ENCODE measurements around the gene ATP6V1G3.

ATP6V1G3 gene

GRCh38 chr1:198542632-198543031, 2.2 kb upstream of the ATP6V1G3 start:
- Histone ChIP-seq H3K4me3 (ENCODE audit: low read length, poor library complexity, severe bottlenecking) (no peak overlapping the region), H4K20me1 (ENCODE audit: insufficient read depth, low read length, poor library complexity, severe bottlenecking) (no peaks in the 10 kb centered on the region), H3K9me3 (ENCODE audit: insufficient read depth, low read depth, low read length) (no peaks in the 10 kb centered on the region), H3K4me1 (ENCODE audit: insufficient read depth, low read length, poor library complexity, severe bottlenecking) (peaks cover 30% of the 10 kb centered on the region), H3K36me3 (ENCODE audit: insufficient read depth, low read length) (no peaks in the 10 kb centered on the region), H3K79me2 (ENCODE audit: insufficient read depth, low read length) (no peaks in the 10 kb centered on the region), H3K4me2 (ENCODE audit: low read depth, low read length, poor library complexity, severe bottlenecking) (no peak overlapping the region), H3F3A (ENCODE audit: low read depth) (no peaks in the 10 kb centered on the region), H3K9me2 (replicated peaks; ENCODE audit: low read depth, low read length) (no peaks in the 10 kb centered on the region), H2AFZ (ENCODE audit: low read length) (no peak overlapping the region), H3K27me3 (ENCODE audit: insufficient read depth, low read length, poor library complexity, severe bottlenecking) (no peaks in the 10 kb centered on the region), H3K9ac (ENCODE audit: low read depth, low read length, poor library complexity, severe bottlenecking) (no peak overlapping the region)
- TF ChIP-seq CTCF (conservative IDR thresholded peaks at IDR 0.05; ENCODE audit: low read length) (no peak), EZH2phosphoT487 (IDR thresholded peaks at IDR 0.05; ENCODE audit: borderline replicate concordance) (no peak)

- H3K4me2 ChIP-seq (ENCODE audit: low read depth, low read length, poor library complexity, severe bottlenecking) = no peak overlapping the region
- no peaks in the 10 kb centered on the region for H3K9me2 ChIP-seq (replicated peaks; ENCODE audit: low read depth, low read length)
- H3K9me3 ChIP-seq (ENCODE audit: insufficient read depth, low read depth, low read length) = no peaks in the 10 kb centered on the region
- no peaks in the 10 kb centered on the region for H3K79me2 ChIP-seq (ENCODE audit: insufficient read depth, low read length)
- peaks cover 34% of the 10 kb centered on the region for H3K4me1 ChIP-seq (ENCODE audit: insufficient read depth, low read length, poor library complexity, severe bottlenecking)
- no peaks in the 10 kb centered on the region for H4K20me1 ChIP-seq (ENCODE audit: insufficient read depth, low read length, poor library complexity, severe bottlenecking)
- no peak overlapping the region for H3K9ac ChIP-seq (ENCODE audit: low read depth, low read length, poor library complexity, severe bottlenecking)
- no peaks in the 10 kb centered on the region for H3K27me3 ChIP-seq (ENCODE audit: insufficient read depth, low read length, poor library complexity, severe bottlenecking)
- H2AFZ ChIP-seq (ENCODE audit: low read length) = no peak overlapping the region
- no peak overlapping the region for H3K4me3 ChIP-seq (ENCODE audit: low read length, poor library complexity, severe bottlenecking)
- no peaks in the 10 kb centered on the region for H3K36me3 ChIP-seq (ENCODE audit: insufficient read depth, low read length)
- H3F3A ChIP-seq (ENCODE audit: low read depth) = no peaks in the 10 kb centered on the region
- TF ChIP-seq CTCF (conservative IDR thresholded peaks at IDR 0.05; ENCODE audit: low read length) (no peak), EZH2phosphoT487 (IDR thresholded peaks at IDR 0.05; ENCODE audit: borderline replicate concordance) (no peak)
Measured at GRCh38 chr1:198541737-198542136, 1.3 kb upstream of the ATP6V1G3 start.

GRCh38 chr1:198538579-198539364, 1.7 kb downstream of the ATP6V1G3 start:
- H4K20me1 ChIP-seq (ENCODE audit: insufficient read depth, low read length, poor library complexity, severe bottlenecking) = no peaks in the 10 kb centered on the region
- H3K4me1 ChIP-seq (ENCODE audit: insufficient read depth, low read length, poor library complexity, severe bottlenecking) = peaks cover 55% of the 10 kb centered on the region
- no peaks in the 10 kb centered on the region for H3K9me3 ChIP-seq (ENCODE audit: insufficient read depth, low read depth, low read length)
- H3K9ac ChIP-seq (ENCODE audit: low read depth, low read length, poor library complexity, severe bottlenecking) = peak overlapping the region; percentile 5
- H3K9me2 ChIP-seq (replicated peaks; ENCODE audit: low read depth, low read length) = no peaks in the 10 kb centered on the region
- no peaks in the 10 kb centered on the region for H3F3A ChIP-seq (ENCODE audit: low read depth)
- 0 out of 2 replicates have a peak overlapping the region, but pooled peaks have one; percentile 9 for H2AFZ ChIP-seq (ENCODE audit: low read length)
- no peaks in the 10 kb centered on the region for H3K36me3 ChIP-seq (ENCODE audit: insufficient read depth, low read length)
- H3K4me2 ChIP-seq (ENCODE audit: low read depth, low read length, poor library complexity, severe bottlenecking) = peak overlapping the region; percentile 13
- H3K27me3 ChIP-seq (ENCODE audit: insufficient read depth, low read length, poor library complexity, severe bottlenecking) = no peaks in the 10 kb centered on the region
- no peaks in the 10 kb centered on the region for H3K79me2 ChIP-seq (ENCODE audit: insufficient read depth, low read length)
- no peak overlapping the region for H3K4me3 ChIP-seq (ENCODE audit: low read length, poor library complexity, severe bottlenecking)
- TF ChIP-seq EZH2phosphoT487 (IDR thresholded peaks at IDR 0.05; ENCODE audit: borderline replicate concordance) = no peak
- TF ChIP-seq CTCF (conservative IDR thresholded peaks at IDR 0.05; ENCODE audit: low read length) = no peak
